SHP77 (cell line): ENCODE measurements around the gene GSK3B.

Experiments
- DNase-seq, 2 experiments: peaks; one replicate each; lab custom pipeline; 2025; lab: John Stamatoyannopoulos, UW

GSK3B gene

GRCh38 chr3:120095979-120096426, 1.8 kb upstream of the GSK3B start:
- DNase-seq: no peak

- DNase-seq: peak; percentile 87 to 93
Observed at GRCh38 chr3:120095226-120095978, 1.2 kb upstream of the GSK3B start.

GRCh38 chr3:120094776-120095225, 554 bp upstream of the GSK3B start:
- peak; percentile 98 to 100 for DNase-seq

GRCh38 chr3:120093119-120093910, 932 bp downstream of the GSK3B start:
- DNase-seq: peak in 1 of 2 experiments; percentile 4

- no peak for DNase-seq
Observed at GRCh38 chr3:120092474-120092873, 1.8 kb downstream of the GSK3B start.

GRCh38 chr3:120090422-120090821, 3.8 kb downstream of the GSK3B start:
- DNase-seq: no peak

GRCh38 chr3:120089089-120089488, 5.2 kb downstream of the GSK3B start:
- DNase-seq: no peak

GRCh38 chr3:120088622-120089021, 5.6 kb downstream of the GSK3B start:
- no peak for DNase-seq

GRCh38 chr3:120081719-120082118, 12.5 kb downstream of the GSK3B start:
- DNase-seq: no peak

- no peak for DNase-seq
Observed at GRCh38 chr3:120080836-120081235, 13.4 kb downstream of the GSK3B start.

GRCh38 chr3:120077731-120078130, 16.5 kb downstream of the GSK3B start:
- no peak for DNase-seq

GRCh38 chr3:120072867-120073525, 21.3 kb downstream of the GSK3B start:
- no peak for DNase-seq

- DNase-seq: no peak
Observed at GRCh38 chr3:120071259-120071658, 23.0 kb downstream of the GSK3B start.

GRCh38 chr3:120070263-120070981, 23.8 kb downstream of the GSK3B start:
- DNase-seq: no peak

- no peak for DNase-seq
Observed at GRCh38 chr3:120067083-120067482, 27.2 kb downstream of the GSK3B start.

GRCh38 chr3:120066634-120067033, 27.6 kb downstream of the GSK3B start:
- DNase-seq: no peak

GRCh38 chr3:120064641-120065040, 29.6 kb downstream of the GSK3B start:
- no peak for DNase-seq

GRCh38 chr3:120062474-120062873, 31.8 kb downstream of the GSK3B start:
- DNase-seq: no peak

GRCh38 chr3:120059081-120059864, 35.0 kb downstream of the GSK3B start:
- no peak for DNase-seq

- DNase-seq: no peak
Observed at GRCh38 chr3:120057626-120058025, 36.6 kb downstream of the GSK3B start.

- no peak for DNase-seq
Observed at GRCh38 chr3:120057029-120057428, 37.2 kb downstream of the GSK3B start.
